ENCODE data around the gene CREBZF. TPM values are rescaled to one million over a fixed set of nuclear protein-coding genes. Genes with fewer than 3 reads are reported as not detected.

Gene CREBZF
- total and polyA plus RNA-seq, 9 of the 15 experiments (the other 6 are each of a cell fraction or from before 2014, with no cell fraction given), result 7.2 to 70.2 (median 40.5) TPM

DNA sequence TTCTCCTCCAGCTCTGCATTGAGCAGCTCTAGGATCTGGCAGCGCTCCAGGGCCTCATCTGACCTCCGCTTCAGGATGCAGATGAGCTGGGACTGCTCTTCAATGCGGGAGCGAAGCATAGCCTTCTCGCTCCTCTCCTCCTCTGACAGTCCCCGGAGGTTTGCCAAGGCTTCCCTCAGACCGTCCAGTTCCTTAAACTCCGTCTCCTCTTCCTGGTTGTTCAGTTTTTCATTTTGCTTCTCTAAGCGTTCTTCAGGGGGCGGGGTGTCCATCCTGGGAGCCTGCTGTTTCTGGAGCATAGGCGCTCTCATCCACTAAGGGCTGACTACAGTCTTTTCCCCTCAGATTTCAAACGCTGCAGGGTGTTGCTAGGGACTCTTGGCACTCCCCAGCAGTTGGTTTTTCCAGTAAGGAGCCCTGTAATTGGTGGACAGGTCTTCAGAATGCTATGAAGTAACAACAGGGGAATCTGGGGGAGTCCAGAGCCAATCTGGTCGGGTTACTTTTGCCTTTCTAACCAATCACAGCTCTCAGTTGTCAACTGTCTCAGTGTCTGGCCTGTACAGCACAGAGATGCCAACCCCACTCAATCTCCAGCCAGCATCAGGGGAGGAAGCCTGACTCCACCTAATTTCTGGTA is 21.0 kb upstream of the CREBZF start, which contains the start of gene CCDC89:
CCDC89 (minus strand) TSS at position 376 of the 640 bp plus-strand sequence; CDS start at position 311, 65 bp downstream.
- DNase-seq (ENCODE audit: extremely low read depth in 1 of 4, low spot score in 3 of 4) (peak in 2 of 4 experiments; percentile 18 to 32), FAIRE-seq (no peak), ATAC-seq (peak; percentile 58)
- Histone ChIP-seq H3K4me2 (ENCODE audit: insufficient read depth, low read length) (0 out of 2 replicates have a peak within 1 kb of the TSS, but pooled peaks have one; percentile 1), H3K9ac (ENCODE audit: insufficient read depth in 1 of 2, low read depth in 2 of 2, low read length in 2 of 2) (peak within 1 kb of the TSS in 1 of 2 experiments; percentile 67; a peak in 1 of 4 replicates), H3K4me1 (replicated peaks in 1 of 2; ENCODE audit: control insufficient read depth in 2 of 2, insufficient read depth in 2 of 2, low read length in 2 of 2) (peaks cover 0 to 9% of the 10 kb centered on the region in 2 experiments; a peak in 1 of 5 replicates), H4K20me1 (replicated peaks; ENCODE audit: control insufficient read depth, insufficient read depth, low read length) (no peaks in the 10 kb centered on the region), H3K9me1 (ENCODE audit: control insufficient read depth, insufficient read depth, low read length) (no peaks in the 10 kb centered on the region), H3K79me2 (ENCODE audit: control insufficient read depth, insufficient read depth, low read length) (no peaks in the 10 kb centered on the region), H3K9me3 (replicated peaks; ENCODE audit: control insufficient read depth, insufficient read depth, low read depth, low read length) (no peaks in the 10 kb centered on the region), H2AFZ (ENCODE audit: low read depth, low read length) (peak within 1 kb of the TSS; percentile 57), H3K4me3 (no peak within 1 kb of the TSS), H3K27ac (ENCODE audit: extremely low read depth, low read depth, low read length) (no peak within 1 kb of the TSS), H3K27me3 (ENCODE audit: control insufficient read depth in 2 of 2, insufficient read depth in 2 of 2, low read length in 2 of 2) (peaks cover 5 to 23% of the 10 kb centered on the region in 2 experiments; a peak in 4 of 5 replicates), H3K36me3 (ENCODE audit: control insufficient read depth, insufficient read depth, low read length) (no peaks in the 10 kb centered on the region)
- in situ Hi-C loops (cut with MboI), result no loop called here
- WGBS (ENCODE audit: insufficient coverage, low coverage, missing lambda C conversion rate), result under 1% methylated on average over 13 of the region's 13 CpGs
- intact Hi-C loops (cut with micrococcal nuclease), result no loop called here
- ChIA-PET CTCF (ENCODE audit: low intra/inter-chr PET ratio) (no interaction called here), POLR2A (interaction anchor here (0.5 to 1.2 kb wide), 6 partner anchors 10 to 958 kb away, joined by 3 to 5 read pairs (median 4); partner anchors contain the start of genes TMEM126A and TMEM126B)
- TF ChIP-seq NFIC (IDR thresholded peaks at IDR 0.05), result peak; percentile 70
- TF ChIP-seq ZNF239 (CRISPR knock-in tag; IDR thresholded peaks at IDR 0.05), result no peak
- TF ChIP-seq, protein P1, sequence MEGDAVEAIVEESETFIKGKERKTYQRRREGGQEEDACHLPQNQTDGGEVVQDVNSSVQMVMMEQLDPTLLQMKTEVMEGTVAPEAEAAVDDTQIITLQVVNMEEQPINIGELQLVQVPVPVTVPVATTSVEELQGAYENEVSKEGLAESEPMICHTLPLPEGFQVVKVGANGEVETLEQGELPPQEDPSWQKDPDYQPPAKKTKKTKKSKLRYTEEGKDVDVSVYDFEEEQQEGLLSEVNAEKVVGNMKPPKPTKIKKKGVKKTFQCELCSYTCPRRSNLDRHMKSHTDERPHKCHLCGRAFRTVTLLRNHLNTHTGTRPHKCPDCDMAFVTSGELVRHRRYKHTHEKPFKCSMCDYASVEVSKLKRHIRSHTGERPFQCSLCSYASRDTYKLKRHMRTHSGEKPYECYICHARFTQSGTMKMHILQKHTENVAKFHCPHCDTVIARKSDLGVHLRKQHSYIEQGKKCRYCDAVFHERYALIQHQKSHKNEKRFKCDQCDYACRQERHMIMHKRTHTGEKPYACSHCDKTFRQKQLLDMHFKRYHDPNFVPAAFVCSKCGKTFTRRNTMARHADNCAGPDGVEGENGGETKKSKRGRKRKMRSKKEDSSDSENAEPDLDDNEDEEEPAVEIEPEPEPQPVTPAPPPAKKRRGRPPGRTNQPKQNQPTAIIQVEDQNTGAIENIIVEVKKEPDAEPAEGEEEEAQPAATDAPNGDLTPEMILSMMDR (IDR thresholded peaks at IDR 0.05 in 2 of 3, conservative IDR thresholded peaks at IDR 0.05 in 1 of 3; ENCODE audit: insufficient read depth in 2 of 3, low read depth in 1 of 3, low read length in 3 of 3), result no peak
- TF ChIP-seq, protein P2, sequence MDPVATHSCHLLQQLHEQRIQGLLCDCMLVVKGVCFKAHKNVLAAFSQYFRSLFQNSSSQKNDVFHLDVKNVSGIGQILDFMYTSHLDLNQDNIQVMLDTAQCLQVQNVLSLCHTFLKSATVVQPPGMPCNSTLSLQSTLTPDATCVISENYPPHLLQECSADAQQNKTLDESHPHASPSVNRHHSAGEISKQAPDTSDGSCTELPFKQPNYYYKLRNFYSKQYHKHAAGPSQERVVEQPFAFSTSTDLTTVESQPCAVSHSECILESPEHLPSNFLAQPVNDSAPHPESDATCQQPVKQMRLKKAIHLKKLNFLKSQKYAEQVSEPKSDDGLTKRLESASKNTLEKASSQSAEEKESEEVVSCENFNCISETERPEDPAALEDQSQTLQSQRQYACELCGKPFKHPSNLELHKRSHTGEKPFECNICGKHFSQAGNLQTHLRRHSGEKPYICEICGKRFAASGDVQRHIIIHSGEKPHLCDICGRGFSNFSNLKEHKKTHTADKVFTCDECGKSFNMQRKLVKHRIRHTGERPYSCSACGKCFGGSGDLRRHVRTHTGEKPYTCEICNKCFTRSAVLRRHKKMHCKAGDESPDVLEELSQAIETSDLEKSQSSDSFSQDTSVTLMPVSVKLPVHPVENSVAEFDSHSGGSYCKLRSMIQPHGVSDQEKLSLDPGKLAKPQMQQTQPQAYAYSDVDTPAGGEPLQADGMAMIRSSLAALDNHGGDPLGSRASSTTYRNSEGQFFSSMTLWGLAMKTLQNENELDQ (CRISPR knock-in tag; IDR thresholded peaks at IDR 0.05; ENCODE audit: borderline replicate concordance), result no peak
- BruUV-seq (replicated peaks), result no TSS peak

Measured in K562 (cell line).